Spleen (tissue), 7 donors: ENCODE data around the gene PRMT1.

Source experiments
- POLR2A ChIP-seq, 3 donors: fragments of 450-650 bp; IDR thresholded peaks; one replicate each; pipeline ENCODE4 v1.5.1; 2017; ENCODE audit warnings: antibody characterized with exemption in 3 of 3, mild to moderate bottlenecking in 1 of 3
- POLR2AphosphoS5 ChIP-seq, 3 donors: sonication (generic); formaldehyde crosslinking; IDR thresholded peaks; one replicate each; pipeline ENCODE4 v1.5.1; 2017; ENCODE audit warnings: antibody characterized with exemption in 3 of 3
- TF ChIP-seq, protein P1 (sequence below), 11 experiments: fragments of 200-600 bp in 7 of 11; fragments of 450-650 bp in 4 of 11; sonication (generic) in 4 of 11; IDR thresholded peaks in 8 of 11; conservative IDR thresholded peaks in 3 of 11; 1 replicate in 7 of 11; 2 replicates in 4 of 11; pipeline versions ENCODE4 v1.4.0 to v1.8.0; 2016 to 2021; ENCODE audit warnings: antibody characterized with exemption in 11 of 11, inconsistent platforms in 4 of 11, mild to moderate bottlenecking in 1 of 11
- donor health status: DM: no; HTN: no; CAD: no; lungs with moderate emphysema.
- donor health status: DM: no; HTN: no; CAD: no.
- donor health status: DM: no; HTN: no; CAD: no.

DNA sequence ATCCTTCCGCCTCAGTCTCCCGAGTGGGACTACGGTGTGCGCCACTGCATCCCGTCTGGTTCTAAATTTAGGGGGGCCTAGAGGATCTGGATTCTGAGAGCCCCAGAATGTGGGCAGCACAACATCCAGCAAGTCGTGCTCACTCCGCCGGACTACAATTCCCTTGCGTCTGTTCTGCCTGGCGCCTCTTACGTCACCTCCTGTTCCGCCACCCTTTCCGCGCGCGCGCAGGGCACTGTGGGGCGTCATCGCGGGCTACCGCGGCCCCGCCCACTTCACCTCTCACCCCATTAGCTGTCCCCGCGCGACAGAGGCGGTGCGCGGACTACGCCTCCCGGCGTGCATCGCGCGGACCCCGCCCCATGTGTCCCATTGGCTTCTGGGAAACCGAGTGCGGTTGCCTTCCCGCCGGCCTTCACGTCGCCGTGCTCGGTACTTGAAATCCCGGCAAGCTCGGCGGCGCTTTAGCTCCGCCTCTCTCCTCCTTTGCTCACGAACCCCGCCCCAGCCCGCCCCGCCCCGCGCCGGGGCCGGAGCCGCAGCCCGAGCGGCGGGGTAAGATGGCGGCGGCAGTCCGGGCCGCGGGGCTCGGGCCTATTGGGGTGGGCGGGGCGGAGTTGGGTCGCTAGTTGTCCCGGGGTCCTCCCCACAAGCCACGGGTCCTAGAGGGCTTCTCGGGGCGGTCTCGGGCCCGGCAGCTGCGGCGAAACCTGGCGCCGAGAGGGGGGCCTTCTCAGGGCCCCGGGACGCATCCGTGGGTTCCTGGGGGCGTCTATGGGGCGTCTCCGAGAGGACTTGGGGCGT is 35.2 kb upstream of the PRMT1 start, which contains the start of gene SCAF1:
- TF ChIP-seq, protein P1, sequence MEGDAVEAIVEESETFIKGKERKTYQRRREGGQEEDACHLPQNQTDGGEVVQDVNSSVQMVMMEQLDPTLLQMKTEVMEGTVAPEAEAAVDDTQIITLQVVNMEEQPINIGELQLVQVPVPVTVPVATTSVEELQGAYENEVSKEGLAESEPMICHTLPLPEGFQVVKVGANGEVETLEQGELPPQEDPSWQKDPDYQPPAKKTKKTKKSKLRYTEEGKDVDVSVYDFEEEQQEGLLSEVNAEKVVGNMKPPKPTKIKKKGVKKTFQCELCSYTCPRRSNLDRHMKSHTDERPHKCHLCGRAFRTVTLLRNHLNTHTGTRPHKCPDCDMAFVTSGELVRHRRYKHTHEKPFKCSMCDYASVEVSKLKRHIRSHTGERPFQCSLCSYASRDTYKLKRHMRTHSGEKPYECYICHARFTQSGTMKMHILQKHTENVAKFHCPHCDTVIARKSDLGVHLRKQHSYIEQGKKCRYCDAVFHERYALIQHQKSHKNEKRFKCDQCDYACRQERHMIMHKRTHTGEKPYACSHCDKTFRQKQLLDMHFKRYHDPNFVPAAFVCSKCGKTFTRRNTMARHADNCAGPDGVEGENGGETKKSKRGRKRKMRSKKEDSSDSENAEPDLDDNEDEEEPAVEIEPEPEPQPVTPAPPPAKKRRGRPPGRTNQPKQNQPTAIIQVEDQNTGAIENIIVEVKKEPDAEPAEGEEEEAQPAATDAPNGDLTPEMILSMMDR (IDR thresholded peaks at IDR 0.05 in 8 of 11, conservative IDR thresholded peaks at IDR 0.05 in 3 of 11): peak in 1 of 11 experiments; percentile 32
- TF ChIP-seq POLR2A (IDR thresholded peaks at IDR 0.05) (peak in 2 of 3 donors; percentile 73 to 78), POLR2AphosphoS5 (IDR thresholded peaks at IDR 0.05) (peak; percentile 97)
